ENCODE data around the gene CKS2.
"Not testable (repeated sequence)": the region's sequence is repeated elsewhere in the genome, so short reads cannot be mapped to it uniquely, and the experiment has no call there.

DNA sequence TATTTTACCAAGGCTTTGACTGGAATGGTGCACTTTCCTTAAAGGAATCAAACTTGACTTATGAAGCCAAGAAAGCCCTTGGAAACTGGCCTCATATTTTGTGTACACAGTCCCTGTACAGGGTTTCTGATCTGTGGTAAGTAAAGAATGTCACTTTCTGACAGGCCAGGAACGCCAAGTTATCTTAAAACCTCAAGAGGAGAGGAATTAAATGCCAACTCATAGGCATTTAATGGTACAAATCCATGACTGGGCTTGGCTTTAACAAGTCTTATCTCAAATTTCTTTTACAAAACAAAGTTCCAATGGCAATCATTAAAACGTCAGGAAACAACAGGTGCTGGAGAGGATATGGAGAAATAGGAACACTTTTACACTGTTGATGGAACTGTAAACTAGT is 9.0 kb upstream of the CKS2 start:
- TF ChIP-seq CBFB (CRISPR knock-in tag; IDR thresholded peaks at IDR 0.05; ENCODE audit: low read depth); ARID4B (CRISPR knock-in tag; IDR thresholded peaks at IDR 0.05; ENCODE audit: borderline replicate concordance); NR2C2 (CRISPR knock-in tag; IDR thresholded peaks at IDR 0.05); ELF4 (CRISPR knock-in tag; IDR thresholded peaks at IDR 0.05; ENCODE audit: low read depth); CREM (CRISPR knock-in tag; IDR thresholded peaks at IDR 0.05); ZBTB21 (CRISPR knock-in tag; IDR thresholded peaks at IDR 0.05; ENCODE audit: borderline replicate concordance); USF2 (CRISPR knock-in tag; IDR thresholded peaks at IDR 0.05); TEAD1 (CRISPR knock-in tag; IDR thresholded peaks at IDR 0.05): not testable (repeated sequence)
- TF ChIP-seq, protein P1, sequence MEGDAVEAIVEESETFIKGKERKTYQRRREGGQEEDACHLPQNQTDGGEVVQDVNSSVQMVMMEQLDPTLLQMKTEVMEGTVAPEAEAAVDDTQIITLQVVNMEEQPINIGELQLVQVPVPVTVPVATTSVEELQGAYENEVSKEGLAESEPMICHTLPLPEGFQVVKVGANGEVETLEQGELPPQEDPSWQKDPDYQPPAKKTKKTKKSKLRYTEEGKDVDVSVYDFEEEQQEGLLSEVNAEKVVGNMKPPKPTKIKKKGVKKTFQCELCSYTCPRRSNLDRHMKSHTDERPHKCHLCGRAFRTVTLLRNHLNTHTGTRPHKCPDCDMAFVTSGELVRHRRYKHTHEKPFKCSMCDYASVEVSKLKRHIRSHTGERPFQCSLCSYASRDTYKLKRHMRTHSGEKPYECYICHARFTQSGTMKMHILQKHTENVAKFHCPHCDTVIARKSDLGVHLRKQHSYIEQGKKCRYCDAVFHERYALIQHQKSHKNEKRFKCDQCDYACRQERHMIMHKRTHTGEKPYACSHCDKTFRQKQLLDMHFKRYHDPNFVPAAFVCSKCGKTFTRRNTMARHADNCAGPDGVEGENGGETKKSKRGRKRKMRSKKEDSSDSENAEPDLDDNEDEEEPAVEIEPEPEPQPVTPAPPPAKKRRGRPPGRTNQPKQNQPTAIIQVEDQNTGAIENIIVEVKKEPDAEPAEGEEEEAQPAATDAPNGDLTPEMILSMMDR (IDR thresholded peaks at IDR 0.05), result not testable (repeated sequence)
- TF ChIP-seq, protein P2, sequence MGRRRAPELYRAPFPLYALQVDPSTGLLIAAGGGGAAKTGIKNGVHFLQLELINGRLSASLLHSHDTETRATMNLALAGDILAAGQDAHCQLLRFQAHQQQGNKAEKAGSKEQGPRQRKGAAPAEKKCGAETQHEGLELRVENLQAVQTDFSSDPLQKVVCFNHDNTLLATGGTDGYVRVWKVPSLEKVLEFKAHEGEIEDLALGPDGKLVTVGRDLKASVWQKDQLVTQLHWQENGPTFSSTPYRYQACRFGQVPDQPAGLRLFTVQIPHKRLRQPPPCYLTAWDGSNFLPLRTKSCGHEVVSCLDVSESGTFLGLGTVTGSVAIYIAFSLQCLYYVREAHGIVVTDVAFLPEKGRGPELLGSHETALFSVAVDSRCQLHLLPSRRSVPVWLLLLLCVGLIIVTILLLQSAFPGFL (CRISPR knock-in tag; IDR thresholded peaks at IDR 0.05; ENCODE audit: borderline replicate concordance), result not testable (repeated sequence)
- TF ChIP-seq, protein P3, sequence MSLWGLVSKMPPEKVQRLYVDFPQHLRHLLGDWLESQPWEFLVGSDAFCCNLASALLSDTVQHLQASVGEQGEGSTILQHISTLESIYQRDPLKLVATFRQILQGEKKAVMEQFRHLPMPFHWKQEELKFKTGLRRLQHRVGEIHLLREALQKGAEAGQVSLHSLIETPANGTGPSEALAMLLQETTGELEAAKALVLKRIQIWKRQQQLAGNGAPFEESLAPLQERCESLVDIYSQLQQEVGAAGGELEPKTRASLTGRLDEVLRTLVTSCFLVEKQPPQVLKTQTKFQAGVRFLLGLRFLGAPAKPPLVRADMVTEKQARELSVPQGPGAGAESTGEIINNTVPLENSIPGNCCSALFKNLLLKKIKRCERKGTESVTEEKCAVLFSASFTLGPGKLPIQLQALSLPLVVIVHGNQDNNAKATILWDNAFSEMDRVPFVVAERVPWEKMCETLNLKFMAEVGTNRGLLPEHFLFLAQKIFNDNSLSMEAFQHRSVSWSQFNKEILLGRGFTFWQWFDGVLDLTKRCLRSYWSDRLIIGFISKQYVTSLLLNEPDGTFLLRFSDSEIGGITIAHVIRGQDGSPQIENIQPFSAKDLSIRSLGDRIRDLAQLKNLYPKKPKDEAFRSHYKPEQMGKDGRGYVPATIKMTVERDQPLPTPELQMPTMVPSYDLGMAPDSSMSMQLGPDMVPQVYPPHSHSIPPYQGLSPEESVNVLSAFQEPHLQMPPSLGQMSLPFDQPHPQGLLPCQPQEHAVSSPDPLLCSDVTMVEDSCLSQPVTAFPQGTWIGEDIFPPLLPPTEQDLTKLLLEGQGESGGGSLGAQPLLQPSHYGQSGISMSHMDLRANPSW (CRISPR knock-in tag; conservative IDR thresholded peaks at IDR 0.05; ENCODE audit: low read depth), result not testable (repeated sequence)
- TF ChIP-seq, protein P4, sequence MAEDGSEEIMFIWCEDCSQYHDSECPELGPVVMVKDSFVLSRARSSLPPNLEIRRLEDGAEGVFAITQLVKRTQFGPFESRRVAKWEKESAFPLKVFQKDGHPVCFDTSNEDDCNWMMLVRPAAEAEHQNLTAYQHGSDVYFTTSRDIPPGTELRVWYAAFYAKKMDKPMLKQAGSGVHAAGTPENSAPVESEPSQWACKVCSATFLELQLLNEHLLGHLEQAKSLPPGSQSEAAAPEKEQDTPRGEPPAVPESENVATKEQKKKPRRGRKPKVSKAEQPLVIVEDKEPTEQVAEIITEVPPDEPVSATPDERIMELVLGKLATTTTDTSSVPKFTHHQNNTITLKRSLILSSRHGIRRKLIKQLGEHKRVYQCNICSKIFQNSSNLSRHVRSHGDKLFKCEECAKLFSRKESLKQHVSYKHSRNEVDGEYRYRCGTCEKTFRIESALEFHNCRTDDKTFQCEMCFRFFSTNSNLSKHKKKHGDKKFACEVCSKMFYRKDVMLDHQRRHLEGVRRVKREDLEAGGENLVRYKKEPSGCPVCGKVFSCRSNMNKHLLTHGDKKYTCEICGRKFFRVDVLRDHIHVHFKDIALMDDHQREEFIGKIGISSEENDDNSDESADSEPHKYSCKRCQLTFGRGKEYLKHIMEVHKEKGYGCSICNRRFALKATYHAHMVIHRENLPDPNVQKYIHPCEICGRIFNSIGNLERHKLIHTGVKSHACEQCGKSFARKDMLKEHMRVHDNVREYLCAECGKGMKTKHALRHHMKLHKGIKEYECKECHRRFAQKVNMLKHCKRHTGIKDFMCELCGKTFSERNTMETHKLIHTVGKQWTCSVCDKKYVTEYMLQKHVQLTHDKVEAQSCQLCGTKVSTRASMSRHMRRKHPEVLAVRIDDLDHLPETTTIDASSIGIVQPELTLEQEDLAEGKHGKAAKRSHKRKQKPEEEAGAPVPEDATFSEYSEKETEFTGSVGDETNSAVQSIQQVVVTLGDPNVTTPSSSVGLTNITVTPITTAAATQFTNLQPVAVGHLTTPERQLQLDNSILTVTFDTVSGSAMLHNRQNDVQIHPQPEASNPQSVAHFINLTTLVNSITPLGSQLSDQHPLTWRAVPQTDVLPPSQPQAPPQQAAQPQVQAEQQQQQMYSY (CRISPR knock-in tag; IDR thresholded peaks at IDR 0.05), result not testable (repeated sequence)
- TF ChIP-seq, protein P5, sequence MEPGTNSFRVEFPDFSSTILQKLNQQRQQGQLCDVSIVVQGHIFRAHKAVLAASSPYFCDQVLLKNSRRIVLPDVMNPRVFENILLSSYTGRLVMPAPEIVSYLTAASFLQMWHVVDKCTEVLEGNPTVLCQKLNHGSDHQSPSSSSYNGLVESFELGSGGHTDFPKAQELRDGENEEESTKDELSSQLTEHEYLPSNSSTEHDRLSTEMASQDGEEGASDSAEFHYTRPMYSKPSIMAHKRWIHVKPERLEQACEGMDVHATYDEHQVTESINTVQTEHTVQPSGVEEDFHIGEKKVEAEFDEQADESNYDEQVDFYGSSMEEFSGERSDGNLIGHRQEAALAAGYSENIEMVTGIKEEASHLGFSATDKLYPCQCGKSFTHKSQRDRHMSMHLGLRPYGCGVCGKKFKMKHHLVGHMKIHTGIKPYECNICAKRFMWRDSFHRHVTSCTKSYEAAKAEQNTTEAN (CRISPR knock-in tag; IDR thresholded peaks at IDR 0.05), result not testable (repeated sequence)
